HG02885 (cell line): ENCODE data around the gene ELMO1.
A peak's percentile ranks its signal among the peaks of the same experiment; 100 is the strongest.

Experiments used
- ATAC-seq: cut with Tn5 transposase; IDR thresholded peaks from one replicate; pipeline ENCODE4 v1.9.1; 2021; ENCODE audit warnings: mild to moderate bottlenecking; ENCODE audit not compliant: unreplicated experiment, poor library complexity

Gene ELMO1

GRCh38 chr7:37013771-37014170 is 434.9 kb downstream of the ELMO1 start:
- no peak for ATAC-seq

DNA sequence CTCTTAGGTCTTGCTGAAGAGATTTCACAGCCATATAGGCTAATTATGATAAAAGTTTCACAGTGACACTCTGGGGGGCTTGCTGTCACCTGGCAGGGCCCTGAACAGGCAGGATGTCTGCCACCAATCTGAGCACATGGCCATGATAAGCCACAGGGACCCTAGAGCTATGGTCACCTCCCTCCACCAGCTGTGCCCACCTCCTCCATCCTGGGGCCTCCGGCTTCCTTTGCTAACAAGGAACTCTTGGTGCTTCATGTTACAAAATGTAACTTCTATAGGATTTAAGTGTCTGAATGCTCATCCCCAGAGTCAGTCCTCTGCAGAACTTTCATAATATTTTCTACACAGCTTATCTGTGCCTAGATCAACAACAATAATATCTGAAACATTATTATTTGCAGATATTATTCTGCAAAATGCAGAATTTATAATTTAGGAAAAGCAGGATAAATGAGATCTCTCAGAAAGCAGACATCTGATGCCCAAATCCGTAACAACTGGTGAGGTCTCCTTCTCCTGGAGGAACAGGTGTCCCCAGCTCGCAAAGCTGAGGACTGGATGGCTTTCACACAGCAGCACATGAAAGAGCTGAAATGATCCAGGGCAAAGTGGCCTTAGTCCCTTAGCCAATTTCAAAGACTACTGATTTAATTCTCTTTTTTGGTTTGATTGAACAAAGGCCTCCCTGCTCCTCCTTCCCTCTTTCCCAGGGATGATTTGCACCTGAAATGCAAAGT is 437.3 kb downstream of the ELMO1 start:
- ATAC-seq, result no peak

DNA sequence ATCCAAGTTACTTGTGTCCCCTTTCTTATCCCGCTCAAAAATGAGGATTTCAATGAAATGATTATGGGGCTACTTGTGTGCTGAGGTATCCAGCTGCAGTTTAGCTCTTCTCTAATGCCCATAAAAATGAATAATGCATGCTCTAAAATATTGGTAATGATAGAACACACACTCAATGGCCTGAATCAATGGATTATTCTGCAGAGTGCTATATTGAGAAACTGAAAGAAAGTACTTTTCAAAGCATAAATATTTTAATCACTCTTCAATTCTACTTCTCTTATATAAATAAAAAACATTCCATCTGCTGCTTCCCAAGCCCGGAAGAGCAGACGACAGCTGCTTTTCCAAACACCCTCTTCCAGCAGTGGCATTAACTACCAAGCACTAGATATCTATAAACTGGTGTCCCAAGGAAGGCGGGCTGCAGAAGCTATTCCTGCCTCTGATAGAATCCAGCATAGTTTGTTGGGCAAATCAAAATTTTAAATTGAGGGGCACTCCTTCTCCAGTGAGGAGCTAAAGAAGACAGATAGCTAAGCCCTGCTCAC is 439.5 kb downstream of the ELMO1 start:
- no peak for ATAC-seq

- no peak for ATAC-seq
These were observed 441.0 kb downstream of the ELMO1 start for GRCh38 chr7:37007691-37008090.

DNA sequence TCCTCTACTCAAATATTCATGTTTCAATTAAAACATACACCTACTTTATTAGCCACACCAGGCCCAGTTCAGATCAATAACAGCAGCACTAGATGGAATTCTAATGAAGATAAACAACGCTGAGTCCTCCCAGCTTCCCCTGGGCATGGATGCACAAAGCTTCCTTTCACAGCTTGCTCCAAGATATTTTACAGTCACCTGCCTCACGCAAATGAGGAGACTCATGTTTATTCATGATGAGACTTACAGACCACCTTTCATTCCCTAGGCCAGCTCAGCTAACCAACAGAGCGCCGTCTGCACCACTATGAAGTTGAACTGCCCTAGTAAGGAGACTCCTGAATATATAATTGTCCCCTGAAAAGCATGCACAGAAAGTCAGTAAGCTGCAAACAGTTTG is 441.4 kb downstream of the ELMO1 start:
- no peak for ATAC-seq

- ATAC-seq, result no peak
These were observed 441.9 kb downstream of the ELMO1 start for GRCh38 chr7:37006764-37007163.

DNA sequence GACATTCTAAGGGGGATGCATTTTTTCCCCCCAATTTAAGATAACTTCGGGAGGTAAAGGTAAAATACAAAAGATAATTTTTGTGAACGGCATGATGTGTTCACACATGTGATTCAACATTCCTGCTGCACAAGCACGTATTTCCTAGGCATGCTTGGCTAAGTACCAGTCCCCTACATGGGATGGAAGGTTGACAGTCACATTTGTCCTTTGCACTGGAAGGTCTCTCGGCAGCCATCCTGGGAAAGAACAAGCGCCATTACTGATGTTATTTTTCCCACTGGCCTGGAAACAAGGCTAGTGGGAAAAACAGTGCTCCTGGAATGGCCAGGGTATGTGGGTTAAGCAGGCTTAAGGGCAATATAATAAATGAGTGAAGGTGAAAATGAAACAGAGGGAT is 448.2 kb downstream of the ELMO1 start:
- ATAC-seq, result no peak

DNA sequence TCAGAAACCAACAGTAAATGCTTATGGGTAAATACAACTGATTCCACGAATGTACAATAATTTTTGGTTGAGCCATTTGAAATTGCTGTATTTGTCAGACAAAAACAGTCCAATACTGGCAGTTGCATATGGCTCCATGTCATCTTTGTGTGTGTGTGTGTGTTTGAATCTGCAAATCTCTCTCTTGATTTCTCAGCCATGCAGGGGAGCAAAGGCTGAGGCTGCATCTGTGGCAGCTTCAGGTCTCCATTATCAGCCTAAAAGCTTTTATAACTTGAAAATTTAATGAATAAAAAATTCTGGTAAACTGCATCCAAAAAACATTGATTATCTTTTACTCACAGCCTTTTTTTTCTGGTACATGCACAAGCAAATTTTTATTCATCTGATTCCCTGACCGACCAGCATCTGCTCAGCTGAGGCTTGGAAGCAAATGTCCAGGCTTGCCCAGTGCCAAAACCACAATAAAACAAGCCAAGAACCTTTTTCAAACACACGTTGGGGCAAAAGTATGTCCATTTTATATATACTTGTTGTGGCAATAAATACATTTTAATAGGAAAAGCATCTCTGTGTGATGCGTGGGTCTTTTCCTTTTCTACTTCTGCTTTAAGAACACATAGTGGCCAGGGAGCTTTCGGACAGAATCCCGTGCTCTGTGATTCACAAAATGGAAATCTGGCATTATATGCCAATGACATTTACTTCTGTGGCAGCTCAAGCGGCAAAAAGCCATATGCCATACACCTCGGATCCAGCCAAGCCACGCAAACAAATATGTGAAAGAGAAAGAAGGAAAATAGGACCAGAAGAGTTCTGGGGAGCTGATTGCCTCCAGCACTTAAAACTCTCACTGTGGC is 448.8 kb downstream of the ELMO1 start:
- no peak for ATAC-seq

DNA sequence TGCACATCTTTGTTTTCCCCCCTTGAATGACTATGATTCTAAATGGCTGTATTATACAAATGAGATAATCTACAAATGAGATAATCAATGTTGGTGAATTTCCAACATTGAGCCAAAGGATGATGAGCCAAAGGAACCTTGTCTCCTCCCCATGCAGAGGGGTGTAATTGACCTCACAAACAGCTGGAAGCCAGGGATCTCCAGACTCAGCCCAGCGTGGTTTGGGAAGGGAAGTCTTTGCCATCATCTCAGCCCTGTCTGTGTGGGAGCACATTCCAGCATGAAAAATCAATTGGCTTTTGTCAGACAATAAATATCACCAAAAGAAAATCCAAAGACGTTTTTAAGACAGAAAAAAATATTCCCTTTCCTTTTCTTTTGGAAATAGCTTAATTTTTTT is 452.9 kb downstream of the ELMO1 start:
- no peak for ATAC-seq

DNA sequence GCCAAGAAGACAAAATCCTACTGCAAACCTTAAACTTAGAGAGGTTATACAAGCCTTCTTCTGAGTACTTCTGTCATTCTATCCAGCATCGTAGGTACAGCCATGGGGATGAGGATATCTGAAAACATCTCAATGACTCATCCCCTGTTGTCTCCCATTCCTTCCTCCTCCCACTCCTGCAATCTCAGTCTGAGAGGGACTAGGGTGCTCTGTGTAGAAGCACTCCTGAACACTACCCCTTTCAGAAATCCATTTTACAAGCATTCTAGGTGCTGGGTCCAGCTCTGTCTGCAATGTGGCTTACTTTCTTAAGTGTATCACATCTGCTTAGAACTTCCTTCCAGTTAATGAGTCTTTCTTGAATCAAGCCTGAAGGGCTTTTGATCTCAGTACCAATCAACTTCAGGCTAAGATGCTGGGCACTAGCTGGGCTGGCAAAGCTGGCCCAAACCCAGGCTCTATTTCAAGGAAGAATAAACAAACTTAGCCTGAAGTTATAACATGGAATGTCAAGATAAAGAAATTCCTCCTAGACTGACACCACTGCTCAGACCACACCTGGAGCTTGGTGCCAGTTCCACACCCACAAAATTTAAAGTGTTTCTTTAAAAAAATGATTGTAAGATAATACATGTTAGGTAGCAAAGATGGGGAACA is 454.1 kb downstream of the ELMO1 start:
- no peak for ATAC-seq

- peak; percentile 73 for ATAC-seq
These were observed 461.5 kb downstream of the ELMO1 start for GRCh38 chr7:36986948-36987724.

DNA sequence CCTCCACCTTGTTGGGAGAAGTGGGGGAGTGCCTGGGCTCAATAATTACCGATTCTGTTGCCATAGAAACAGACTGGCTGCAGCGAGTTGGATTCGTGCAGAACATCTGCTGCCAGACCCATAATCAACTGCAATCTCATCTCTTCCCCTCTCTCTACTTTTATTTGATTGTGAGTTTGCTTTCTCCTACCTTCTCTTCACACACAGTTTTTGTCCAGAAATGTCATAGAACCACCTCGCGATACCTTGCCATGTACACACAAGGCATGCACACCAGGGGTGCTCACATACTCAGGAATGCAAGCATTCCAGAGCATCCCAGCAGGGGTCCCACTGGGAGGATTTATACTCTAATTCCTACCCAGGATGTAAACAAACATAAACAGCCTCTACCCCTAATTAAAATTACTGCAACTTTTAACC is 462.1 kb downstream of the ELMO1 start:
- ATAC-seq, result no peak

DNA sequence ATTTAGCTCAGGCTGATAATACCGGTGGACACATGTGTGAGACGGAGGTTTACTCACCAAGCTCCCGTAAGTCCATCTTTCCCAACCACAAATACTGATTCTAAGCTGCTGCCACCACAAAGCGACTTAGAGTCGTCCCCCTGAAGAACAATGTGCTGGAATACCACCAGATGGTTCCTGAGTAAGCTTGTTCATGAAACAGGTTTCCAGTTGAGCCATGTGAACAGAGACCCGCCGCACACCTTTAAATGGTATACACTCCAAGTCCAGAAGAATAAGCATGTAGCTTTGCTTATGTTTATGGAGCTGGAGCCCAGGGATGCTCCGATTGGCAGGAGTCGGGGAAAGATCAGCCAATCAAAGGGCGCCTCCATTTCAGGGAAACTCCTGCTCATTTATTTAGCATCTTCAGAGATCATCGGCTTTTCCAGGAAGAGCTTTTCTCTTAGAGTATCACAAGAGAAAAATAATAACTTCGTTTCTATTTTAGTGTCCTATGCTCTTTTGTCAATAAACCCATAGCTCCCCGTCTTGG is 462.7 kb downstream of the ELMO1 start:
- ATAC-seq, result no peak

GRCh38 chr7:36985316-36985715 is 463.3 kb downstream of the ELMO1 start:
- no peak for ATAC-seq

- ATAC-seq, result no peak
These were observed 463.9 kb downstream of the ELMO1 start for GRCh38 chr7:36984710-36985312.

DNA sequence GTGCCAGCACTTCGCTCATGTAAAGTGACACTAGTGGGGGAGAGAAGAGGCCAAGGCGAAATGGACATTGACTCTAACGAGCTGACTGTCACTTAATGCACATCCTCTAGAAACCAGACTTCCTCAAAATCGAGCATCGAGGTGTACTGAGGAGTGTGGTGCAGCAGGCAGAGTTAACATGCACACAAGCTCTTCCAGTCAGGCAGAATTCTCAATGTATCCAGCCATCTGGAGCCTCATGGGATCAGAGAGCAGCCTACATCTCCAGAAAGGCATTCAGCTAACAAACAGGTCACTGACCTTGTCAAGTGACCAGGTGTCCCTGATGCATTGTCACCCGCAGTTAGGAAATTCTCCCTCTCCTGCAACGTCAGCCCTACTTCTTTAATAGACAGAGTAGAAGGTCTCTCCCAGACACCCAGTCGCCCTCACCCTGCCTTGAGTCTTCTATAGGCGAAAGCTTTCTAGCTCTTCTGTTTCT is 464.6 kb downstream of the ELMO1 start:
- no peak for ATAC-seq

DNA sequence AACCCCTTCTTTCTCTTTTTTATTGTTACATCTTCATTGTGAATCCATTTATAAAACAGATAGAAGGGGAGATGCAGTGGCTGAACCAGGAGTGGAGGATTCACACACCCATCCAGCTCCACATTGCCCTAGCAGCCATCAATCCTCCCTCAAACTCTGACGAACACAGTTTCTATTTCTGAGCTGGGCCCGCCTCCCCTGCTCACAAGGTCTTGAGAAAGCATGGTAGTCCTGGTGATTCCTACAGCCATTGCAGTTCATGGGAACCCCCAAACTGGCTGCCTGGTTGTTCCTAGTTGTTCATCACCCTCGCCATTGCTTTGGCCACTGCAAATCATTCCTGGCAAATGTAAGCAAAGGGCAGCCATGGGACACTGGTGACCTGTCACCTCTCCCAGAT is 465.9 kb downstream of the ELMO1 start:
- ATAC-seq, result no peak

- no peak for ATAC-seq
These were observed 468.8 kb downstream of the ELMO1 start for GRCh38 chr7:36979810-36980248.

- no peak for ATAC-seq
These were observed 470.2 kb downstream of the ELMO1 start for GRCh38 chr7:36978461-36978860.
